GM12878 (cell line): ENCODE results near the gene SMC1B.

Experiments
- JUND ChIP-seq: IDR thresholded peaks from 2 replicates; pipeline ENCODE4 v1.6.1; 2012; ENCODE audit warnings: low read depth, mild to moderate bottlenecking, low read length, improper control_type of control experiment, moderate library complexity
- PML ChIP-seq: IDR thresholded peaks from 2 replicates; pipeline ENCODE4 v1.6.1; 2012; ENCODE audit warnings: low read length, inconsistent platforms
- TAF1 ChIP-seq: IDR thresholded peaks from 2 replicates; pipeline ENCODE4 v1.6.1; 2011; ENCODE audit warnings: mild to moderate bottlenecking, low read depth, low read length, borderline replicate concordance
- ZNF384 ChIP-seq: IDR thresholded peaks from 2 replicates; pipeline ENCODE4 v1.6.1; 2012; ENCODE audit warnings: low read depth, mild to moderate bottlenecking, low read length, improper control_type of control experiment, borderline replicate concordance
- TF ChIP-seq, protein P1 (sequence below), 3 experiments: IDR thresholded peaks in 2 of 3; conservative IDR thresholded peaks in 1 of 3; 2 replicates each; pipeline ENCODE4 v1.5.1; 2011; ENCODE audit warnings: low read depth in 3 of 3, low read length in 3 of 3, mild to moderate bottlenecking in 3 of 3, control low read depth in 2 of 3, moderate library complexity in 2 of 3, inconsistent platforms in 1 of 3, mixed read lengths in 1 of 3; ENCODE audit not compliant: control insufficient read depth in 2 of 3, insufficient read depth in 1 of 3; ENCODE audit errors: extremely low read depth in 1 of 3
- TF ChIP-seq, protein P2 (sequence below): IDR thresholded peaks from 2 replicates; pipeline ENCODE4 v1.6.1; 2011; ENCODE audit warnings: mild to moderate bottlenecking, low read depth, low read length, moderate library complexity; ENCODE audit not compliant: insufficient replicate concordance

DNA sequence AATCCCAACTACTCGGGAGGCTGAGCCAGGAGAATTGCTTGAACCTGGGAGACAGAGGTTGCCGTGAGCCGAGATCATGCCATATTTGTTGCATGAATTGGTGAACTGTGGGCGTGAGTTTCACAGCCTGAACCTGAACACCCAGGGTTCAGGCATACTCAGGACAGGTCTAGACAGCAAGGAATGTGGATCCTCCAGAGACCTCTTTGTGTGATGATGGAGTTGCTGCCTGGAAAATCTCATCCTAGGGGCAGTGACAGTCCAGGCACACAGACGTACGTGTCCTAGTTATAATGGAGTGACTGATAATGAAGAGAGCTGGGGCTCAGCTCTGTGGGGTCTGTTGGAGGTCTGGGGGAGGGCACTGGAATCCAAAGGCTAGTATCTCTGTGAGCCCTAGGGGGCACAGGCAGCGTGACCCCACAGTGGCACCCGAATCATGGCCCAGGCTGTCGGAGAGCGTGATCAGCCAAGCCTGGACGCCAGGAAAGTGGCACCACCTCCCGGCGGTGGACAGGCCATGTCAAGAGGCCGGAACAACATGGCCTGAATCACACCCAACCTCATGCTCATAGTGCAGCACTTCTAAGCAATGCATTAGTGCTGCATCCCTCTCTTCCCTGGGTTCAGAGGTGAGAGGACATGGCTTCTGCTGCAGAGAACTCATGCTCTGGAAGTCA is 31.8 kb upstream of the SMC1B start:
- TF ChIP-seq JUND (no peak), ZNF384 (no peak), PML (no peak), TAF1 (no peak)
- TF ChIP-seq, protein P1, sequence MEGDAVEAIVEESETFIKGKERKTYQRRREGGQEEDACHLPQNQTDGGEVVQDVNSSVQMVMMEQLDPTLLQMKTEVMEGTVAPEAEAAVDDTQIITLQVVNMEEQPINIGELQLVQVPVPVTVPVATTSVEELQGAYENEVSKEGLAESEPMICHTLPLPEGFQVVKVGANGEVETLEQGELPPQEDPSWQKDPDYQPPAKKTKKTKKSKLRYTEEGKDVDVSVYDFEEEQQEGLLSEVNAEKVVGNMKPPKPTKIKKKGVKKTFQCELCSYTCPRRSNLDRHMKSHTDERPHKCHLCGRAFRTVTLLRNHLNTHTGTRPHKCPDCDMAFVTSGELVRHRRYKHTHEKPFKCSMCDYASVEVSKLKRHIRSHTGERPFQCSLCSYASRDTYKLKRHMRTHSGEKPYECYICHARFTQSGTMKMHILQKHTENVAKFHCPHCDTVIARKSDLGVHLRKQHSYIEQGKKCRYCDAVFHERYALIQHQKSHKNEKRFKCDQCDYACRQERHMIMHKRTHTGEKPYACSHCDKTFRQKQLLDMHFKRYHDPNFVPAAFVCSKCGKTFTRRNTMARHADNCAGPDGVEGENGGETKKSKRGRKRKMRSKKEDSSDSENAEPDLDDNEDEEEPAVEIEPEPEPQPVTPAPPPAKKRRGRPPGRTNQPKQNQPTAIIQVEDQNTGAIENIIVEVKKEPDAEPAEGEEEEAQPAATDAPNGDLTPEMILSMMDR (IDR thresholded peaks at IDR 0.05 in 2 of 3, conservative IDR thresholded peaks at IDR 0.05 in 1 of 3; ENCODE audit: control insufficient read depth in 2 of 3, extremely low read depth in 1 of 3, insufficient read depth in 1 of 3, low read depth in 3 of 3, low read length in 3 of 3) = no peak
- TF ChIP-seq, protein P2, sequence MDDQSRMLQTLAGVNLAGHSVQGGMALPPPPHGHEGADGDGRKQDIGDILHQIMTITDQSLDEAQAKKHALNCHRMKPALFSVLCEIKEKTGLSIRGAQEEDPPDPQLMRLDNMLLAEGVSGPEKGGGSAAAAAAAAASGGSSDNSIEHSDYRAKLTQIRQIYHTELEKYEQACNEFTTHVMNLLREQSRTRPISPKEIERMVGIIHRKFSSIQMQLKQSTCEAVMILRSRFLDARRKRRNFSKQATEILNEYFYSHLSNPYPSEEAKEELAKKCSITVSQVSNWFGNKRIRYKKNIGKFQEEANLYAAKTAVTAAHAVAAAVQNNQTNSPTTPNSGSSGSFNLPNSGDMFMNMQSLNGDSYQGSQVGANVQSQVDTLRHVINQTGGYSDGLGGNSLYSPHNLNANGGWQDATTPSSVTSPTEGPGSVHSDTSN = no peak
